Colonic mucosa (tissue), 4 donors: ENCODE results near the gene TFAP2B. TPM values are rescaled to one million over a fixed set of nuclear protein-coding genes. Genes with fewer than 3 reads are reported as not detected.

Experiments
- DNase-seq: peaks from one replicate; pipeline ENCODE4 v3.0.0-alpha.2; 2020
- H3K27ac ChIP-seq: fragments of 200-600 bp; one replicate; pipeline ENCODE4 v1.8.0; 2021
- H3K27me3 ChIP-seq: fragments of 200-600 bp; one replicate; pipeline ENCODE4 v1.8.0; 2021
- H3K36me3 ChIP-seq: fragments of 200-600 bp; one replicate; pipeline ENCODE4 v1.8.0; 2021
- H3K4me1 ChIP-seq: fragments of 200-600 bp; one replicate; pipeline ENCODE4 v1.8.0; 2021; ENCODE audit warnings: mild to moderate bottlenecking
- H3K4me3 ChIP-seq: fragments of 200-600 bp; one replicate; pipeline ENCODE4 v1.8.0; 2021
- H3K9ac ChIP-seq, 2 donors: one replicate each; pipeline ENCODE4 v1.7.0; 2013; ENCODE audit warnings: control low read depth in 2 of 2, low read depth in 2 of 2, low read length in 2 of 2
- H3K9me3 ChIP-seq: fragments of 200-600 bp; one replicate; pipeline ENCODE4 v1.8.0; 2021
- CTCF ChIP-seq: fragments of 200-600 bp; IDR thresholded peaks from one replicate; pipeline ENCODE4 v1.8.0; 2022; ENCODE audit warnings: antibody characterized with exemption, mild to moderate bottlenecking
- intact Hi-C: fragments of 100-400 bp; cut with DNase I; formaldehyde crosslinking; loops from one replicate; pipeline ENCODE4 v1.14.1; 2022
- total RNA-seq, 2 donors: library from RNA; stranded (reverse); fragmentation: NEBNext Ultra II Directional in 1 of 2; extraction: Animal tissue kit (Norgen Biotek cat#: 25700) in 1 of 2; gene quantifications; one replicate each; pipeline ENCODE4 v1.2.1, GENCODE V29; 2021
- donor health status: healthy.
- donor health status: DM: no; HTN: no; CAD: no.
- donor health status: DM: no; HTN: no; CAD: no.

The TFAP2B gene
- total RNA-seq, 2 donors from 2014 or later = not detected

GRCh38 chr6:50843842-50844241, 25.2 kb downstream of the TFAP2B start:
- Histone ChIP-seq H3K9ac (no peak overlapping the region), H3K9me3 (no peaks in the 10 kb centered on the region), H3K4me3 (no peak overlapping the region), H3K27ac (no peak overlapping the region), H3K27me3 (peaks cover 84% of the 10 kb centered on the region), H3K36me3 (no peaks in the 10 kb centered on the region), H3K4me1 (no peaks in the 10 kb centered on the region)
- intact Hi-C loops = no loop called here
- TF ChIP-seq CTCF = no peak
- no peak for DNase-seq

GRCh38 chr6:50845499-50846143, 26.9 kb downstream of the TFAP2B start:
- intact Hi-C loops = no loop called here
- no peak for DNase-seq
- no peaks in the 10 kb centered on the region for H3K36me3 ChIP-seq

GRCh38 chr6:50846144-50846851, 27.6 kb downstream of the TFAP2B start:
- Histone ChIP-seq H3K9ac (no peak overlapping the region), H3K4me1 (no peaks in the 10 kb centered on the region), H3K36me3 (no peaks in the 10 kb centered on the region), H3K4me3 (no peak overlapping the region), H3K27me3 (peaks cover 95% of the 10 kb centered on the region), H3K27ac (no peak overlapping the region), H3K9me3 (no peaks in the 10 kb centered on the region)
- no peak for TF ChIP-seq CTCF
- intact Hi-C loops = no loop called here
- no peak for DNase-seq

More at GRCh38 chr6:50845499-50846143, 26.9 kb downstream of the TFAP2B start:
- H3K9ac ChIP-seq = no peak overlapping the region
- no peaks in the 10 kb centered on the region for H3K4me1 ChIP-seq
- no peaks in the 10 kb centered on the region for H3K9me3 ChIP-seq
- no peak overlapping the region for H3K27ac ChIP-seq
- H3K4me3 ChIP-seq = no peak overlapping the region
- TF ChIP-seq CTCF = no peak
- H3K27me3 ChIP-seq = peaks cover 94% of the 10 kb centered on the region

- DNase-seq = no peak
- H3K27ac ChIP-seq = no peak overlapping the region
- no peaks in the 10 kb centered on the region for H3K9me3 ChIP-seq
- no peak for TF ChIP-seq CTCF
- peaks cover 95% of the 10 kb centered on the region for H3K27me3 ChIP-seq
- intact Hi-C loops = no loop called here
- no peak overlapping the region for H3K4me3 ChIP-seq
- no peaks in the 10 kb centered on the region for H3K36me3 ChIP-seq
- H3K9ac ChIP-seq = no peak overlapping the region
- H3K4me1 ChIP-seq = no peaks in the 10 kb centered on the region
These were observed 28.1 kb downstream of the TFAP2B start for GRCh38 chr6:50846852-50847155.

- no peaks in the 10 kb centered on the region for H3K36me3 ChIP-seq
- no peak for DNase-seq
- H3K9me3 ChIP-seq = no peaks in the 10 kb centered on the region
- H3K27me3 ChIP-seq = peaks cover 89% of the 10 kb centered on the region
- no peaks in the 10 kb centered on the region for H3K4me1 ChIP-seq
- H3K9ac ChIP-seq = no peak overlapping the region
- no peak overlapping the region for H3K4me3 ChIP-seq
- TF ChIP-seq CTCF = no peak
- intact Hi-C loops = no loop called here
- no peak overlapping the region for H3K27ac ChIP-seq
These were observed 29.4 kb downstream of the TFAP2B start for GRCh38 chr6:50847890-50848594.
